ENCODE results near the gene WNK3. TPM values are rescaled to one million over a fixed set of nuclear protein-coding genes. Genes with fewer than 3 reads are reported as not detected.

Gene WNK3
- total and polyA plus RNA-seq, 8 donors = 0.18 to 4.0 (median 0.62) TPM; not detected in 1

- Histone ChIP-seq H3K27me3 (no peaks in the 10 kb centered on the region), H3K27ac (no peak overlapping the region), H3K4me1 (no peaks in the 10 kb centered on the region), H3K4me3 (no peak overlapping the region), H3K36me3 (peaks cover 0 to 7% (median 4%) of the 10 kb centered on the region in 4 donors), H3K9me3 (no peaks in the 10 kb centered on the region)
- intact Hi-C loops (cut with DNase I; ENCODE audit: low total_unique reads) = no loop called here
- TF ChIP-seq CTCF (IDR thresholded peaks at IDR 0.05) (no peak), POLR2AphosphoS5 (IDR thresholded peaks at IDR 0.05) (no peak), POLR2A (IDR thresholded peaks at IDR 0.05) (no peak), EP300 (IDR thresholded peaks at IDR 0.05) (no peak)
- no peak for DNase-seq
Observed at GRCh38 chrX:54157561-54157960, 200.3 kb downstream of the WNK3 start.

Small RNAs within 50 kb of the gene (small RNA-seq; reads per million reads assigned to genes)
- gene AL589872.1 = 0 reads per million in 4 donors
- 0 reads per million in 4 donors for gene RNU6-434P

Other genes starting within 250 kb of the WNK3 start
- 10 to 100 TPM in 2 of 5 donors, 1 to 10 TPM in 3; 2.6 to 23.9 (median 7.5) TPM for gene FAM120C, start 174.8 kb downstream of the WNK3 start, total RNA-seq
- 1 to 10 TPM; 1.8 to 3.6 (median 2.3) TPM for gene FAM120C, start 174.8 kb downstream of the WNK3 start, polyA plus RNA-seq
- gene TSR2, start 82.4 kb upstream of the WNK3 start, total RNA-seq = 10 to 100 TPM in 4 of 5 donors, not detected in 1; 12.5 to 42.0 (median 17.0) TPM
- gene TSR2, start 82.4 kb upstream of the WNK3 start, polyA plus RNA-seq = 10 to 100 TPM; 28.8 to 48.1 (median 46.0) TPM
- 10 to 100 TPM in 1 of 5 donors, 1 to 10 TPM in 3, not detected in 1; 1.8 to 15.9 (median 3.9) TPM for gene FGD1, start 138.2 kb upstream of the WNK3 start, total RNA-seq
- gene FGD1, start 138.2 kb upstream of the WNK3 start, polyA plus RNA-seq = 1 to 10 TPM in 2 of 3 donors, under 1 TPM in 1; 0.76 to 3.3 (median 3.1) TPM
- gene GNL3L, start 172.2 kb upstream of the WNK3 start, total RNA-seq = 10 to 100 TPM; 12.1 to 60.7 (median 34.5) TPM
- 1 to 10 TPM; 3.0 to 5.5 (median 5.3) TPM for gene GNL3L, start 172.2 kb upstream of the WNK3 start, polyA plus RNA-seq